ENCODE measurements around the gene DNAJB2. TPM values are rescaled to one million over a fixed set of nuclear protein-coding genes. Genes with fewer than 3 reads are reported as not detected.
A peak's percentile ranks its signal among the peaks of the same experiment; 100 is the strongest.

DNAJB2 gene
- total RNA-seq, 1 experiment from 2014 or later: 36.2 TPM

- DNase-seq (ENCODE audit: low read depth, low spot score) (no peak), ATAC-seq (no peak)
- no peak for TF ChIP-seq EZH2phosphoT487 (IDR thresholded peaks at IDR 0.05; ENCODE audit: borderline replicate concordance)
- peaks cover 0 to 3% of the 10 kb centered on the region in 2 experiments; a peak in 1 of 4 replicates for H3K36me3 ChIP-seq (ENCODE audit: control insufficient read depth in 1 of 2, insufficient read depth in 2 of 2, low read length in 2 of 2)
- peak overlapping the region; percentile 77 for H3K9ac ChIP-seq (ENCODE audit: low read length)
- peak overlapping the region; percentile 69 to 84 for H3K4me3 ChIP-seq (replicated peaks in 1 of 2; ENCODE audit: low read depth in 1 of 2, low read length in 2 of 2)
- no peaks in the 10 kb centered on the region for H3K9me2 ChIP-seq (ENCODE audit: insufficient read depth)
- peak overlapping the region; percentile 97 for H3K4me2 ChIP-seq (ENCODE audit: low read length)
- H3K4me1 ChIP-seq (ENCODE audit: control insufficient read depth in 1 of 2, insufficient read depth in 2 of 2, low read length in 2 of 2): peaks cover 31 to 63% of the 10 kb centered on the region in 2 experiments
- H3K27me3 ChIP-seq (ENCODE audit: insufficient read depth, low read length): peaks cover 5% of the 10 kb centered on the region; the same call in 1 of the 2 replicates
- ChIA-PET RAD21 (ENCODE audit: low non-redundant PET in 1 of 2, low total read pairs in 2 of 2, uncharacterized antibody in 2 of 2, unreplicated experiment in 2 of 2) (interaction anchor here (0.7 kb wide), 2 partner anchors 22 to 127 kb away, joined by 4 to 5 read pairs; no protein-coding TSS in a partner anchor), CTCF (interaction anchor here (0.7 to 2.3 kb wide), 3 partner anchors 26 to 42 kb away, joined by 5 to 8 read pairs (median 6); no protein-coding TSS in a partner anchor), POLR2A (interaction anchor here (0.6 to 2.0 kb wide), 4 partner anchors 9 to 301 kb away, joined by 3 to 5 read pairs (median 4); partner anchors contain the start of gene DNAJB2)
- no peak overlapping the region for H2AFZ ChIP-seq (ENCODE audit: low read depth, low read length, poor library complexity, severe bottlenecking)
- no peaks in the 10 kb centered on the region for H4K20me1 ChIP-seq (ENCODE audit: insufficient read depth)
- H3K79me2 ChIP-seq (ENCODE audit: insufficient read depth, low read length): peaks cover 20% of the 10 kb centered on the region; the same call in 1 of the 2 replicates
- H3K27ac ChIP-seq (ENCODE audit: low read depth, low read length): peak overlapping the region; percentile 55; the same call in 1 of the 2 replicates
- intact Hi-C loops (cut with micrococcal nuclease): loop anchor here (2.0 kb wide), 1 partner anchor 42 kb away; no protein-coding TSS in a partner anchor
- BruUV-seq (replicated peaks): no TSS peak
- no peaks in the 10 kb centered on the region for H3K9me3 ChIP-seq (ENCODE audit: control insufficient read depth in 1 of 2, insufficient read depth in 1 of 2, low read depth in 1 of 2, low read length in 2 of 2)
Observed at GRCh38 chr2:219252570-219252899, 26.6 kb upstream of the DNAJB2 start.

- no peaks in the 10 kb centered on the region for H3K9me2 ChIP-seq (ENCODE audit: insufficient read depth)
- peak within 1 kb of the TSS; percentile 55 for H3K27ac ChIP-seq (ENCODE audit: low read depth, low read length)
- CTCF ChIA-PET: interaction anchor here (0.7 to 2.3 kb wide), 5 partner anchors 24 to 42 kb away, joined by 3 to 8 read pairs (median 6); partner anchors contain the start of gene DNAJB2
- TF ChIP-seq POLR2AphosphoS5 (IDR thresholded peaks at IDR 0.05; ENCODE audit: low read depth, low read length) (no peak), MAX (IDR thresholded peaks at IDR 0.05) (no peak), SP1 (IDR thresholded peaks at IDR 0.05; ENCODE audit: low read depth) (no peak), SIN3A (IDR thresholded peaks at IDR 0.05; ENCODE audit: low read depth) (no peak), ZBTB33 (IDR thresholded peaks at IDR 0.05; ENCODE audit: extremely low read depth, insufficient replicate concordance, low read length) (no peak), JUND (IDR thresholded peaks at IDR 0.05) (no peak), EZH2 (IDR thresholded peaks at IDR 0.05) (no peak), ELF1 (IDR thresholded peaks at IDR 0.05; ENCODE audit: borderline replicate concordance, low read depth) (no peak), EZH2phosphoT487 (IDR thresholded peaks at IDR 0.05; ENCODE audit: borderline replicate concordance) (no peak), SRF (IDR thresholded peaks at IDR 0.05; ENCODE audit: low read depth) (no peak), TCF7L2 (IDR thresholded peaks at IDR 0.05; ENCODE audit: borderline replicate concordance, extremely low read depth, insufficient read depth, insufficient read length) (no peak), YY1 (IDR thresholded peaks at IDR 0.05; ENCODE audit: extremely low read depth, insufficient replicate concordance, low read depth, low read length) (no peak), POLR2A (IDR thresholded peaks at IDR 0.05; ENCODE audit: borderline replicate concordance, extremely low read depth, insufficient read depth, insufficient read length) (no peak), FOSL1 (IDR thresholded peaks at IDR 0.05; ENCODE audit: low read depth) (no peak), EGR1 (IDR thresholded peaks at IDR 0.05; ENCODE audit: low read depth) (no peak), ZNF274 (IDR thresholded peaks at IDR 0.05; ENCODE audit: low read depth, low read length) (no peak), CBX3 (IDR thresholded peaks at IDR 0.05; ENCODE audit: low read depth) (no peak)
- TSS peak; percentile 68 for BruUV-seq (replicated peaks)
- DNase-seq (ENCODE audit: low read depth, low spot score) (no peak), ATAC-seq (peak; percentile 40)
- peak within 1 kb of the TSS; percentile 69 to 84 for H3K4me3 ChIP-seq (replicated peaks in 1 of 2; ENCODE audit: low read depth in 1 of 2, low read length in 2 of 2)
- POLR2A ChIA-PET: interaction anchor here (0.6 to 2.0 kb wide), 8 partner anchors 8 to 302 kb away, joined by 3 to 7 read pairs (median 4); partner anchors contain the start of genes DNAJB2, GLB1L and STK16
- H3K9ac ChIP-seq (ENCODE audit: low read length): peak within 1 kb of the TSS; percentile 77
- H3K36me3 ChIP-seq (ENCODE audit: control insufficient read depth in 1 of 2, insufficient read depth in 2 of 2, low read length in 2 of 2): peaks cover 0 to 3% of the 10 kb centered on the region in 2 experiments; a peak in 1 of 4 replicates
- H3K79me2 ChIP-seq (ENCODE audit: insufficient read depth, low read length): peaks cover 20% of the 10 kb centered on the region; the same call in 1 of the 2 replicates
- intact Hi-C loops (cut with micrococcal nuclease): loop anchor here (2.0 kb wide), 1 partner anchor 42 kb away; no protein-coding TSS in a partner anchor
- RAD21 ChIA-PET (ENCODE audit: low non-redundant PET in 1 of 2, low total read pairs in 2 of 2, uncharacterized antibody in 2 of 2, unreplicated experiment in 2 of 2): interaction anchor here (0.7 kb wide), 2 partner anchors 21 to 128 kb away, joined by 4 to 5 read pairs; no protein-coding TSS in a partner anchor
- no peaks in the 10 kb centered on the region for H3K9me3 ChIP-seq (ENCODE audit: control insufficient read depth in 1 of 2, insufficient read depth in 1 of 2, low read depth in 1 of 2, low read length in 2 of 2)
- peak within 1 kb of the TSS; percentile 74 for H2AFZ ChIP-seq (ENCODE audit: low read depth, low read length, poor library complexity, severe bottlenecking)
- H3K27me3 ChIP-seq (ENCODE audit: insufficient read depth, low read length): peaks cover 5% of the 10 kb centered on the region; the same call in 1 of the 2 replicates
- no peaks in the 10 kb centered on the region for H4K20me1 ChIP-seq (ENCODE audit: insufficient read depth)
- peaks cover 31 to 60% of the 10 kb centered on the region in 2 experiments for H3K4me1 ChIP-seq (ENCODE audit: control insufficient read depth in 1 of 2, insufficient read depth in 2 of 2, low read length in 2 of 2)
- peak within 1 kb of the TSS; percentile 97 for H3K4me2 ChIP-seq (ENCODE audit: low read length)
Observed at GRCh38 chr2:219252900-219253752, 26.0 kb upstream of the DNAJB2 start, which contains the start of gene TUBA4B. TSS of gene TUBA4B (plus strand) at chr2:219253243. CDS start at chr2:219253408, 165 bp downstream.
